MM.1S (cell line): Measurements from ENCODE around the gene MKNK1.

Experiments used
- DNase-seq: peaks from one replicate; pipeline ENCODE4 v3.0.0-alpha.2; 2015
- H2AFZ ChIP-seq: fragments of 300-600 bp; sonication (generic); 2 replicates; pipeline ENCODE4 v1.6.0; 2016; ENCODE audit warnings: antibody characterized with exemption, low read length
- H3F3A ChIP-seq: fragments of 300-600 bp; sonication (generic); 2 replicates; pipeline ENCODE4 v1.6.1; 2016; ENCODE audit warnings: mild to moderate bottlenecking, antibody characterized with exemption, low read length, moderate library complexity, mixed read lengths; ENCODE audit not compliant: insufficient read depth
- H3K27ac ChIP-seq: fragments of 300-600 bp; sonication (generic); 2 replicates; pipeline ENCODE4 v1.5.1; 2016; ENCODE audit warnings: mild to moderate bottlenecking, low read length
- H3K27me3 ChIP-seq: fragments of 300-600 bp; sonication (generic); replicated peaks from 2 replicates; pipeline ENCODE4 v1.6.0; 2016; ENCODE audit warnings: low read length; ENCODE audit not compliant: insufficient read depth
- H3K36me3 ChIP-seq: fragments of 300-600 bp; sonication (generic); replicated peaks from 2 replicates; pipeline ENCODE4 v1.6.1; 2016; ENCODE audit warnings: mild to moderate bottlenecking, low read length, mixed read lengths; ENCODE audit not compliant: insufficient read depth
- H3K4me1 ChIP-seq: fragments of 300-600 bp; sonication (generic); 2 replicates; pipeline ENCODE4 v1.6.1; 2016; ENCODE audit warnings: low read length, mixed read lengths
- H3K4me2 ChIP-seq: fragments of 300-600 bp; sonication (generic); 2 replicates; pipeline ENCODE4 v1.6.0; 2016; ENCODE audit warnings: low read depth, low read length
- H3K4me3 ChIP-seq: fragments of 300-600 bp; sonication (generic); 2 replicates; pipeline ENCODE4 v1.5.1; 2016; ENCODE audit warnings: low read length, mixed read lengths
- H3K79me2 ChIP-seq: fragments of 300-600 bp; sonication (generic); 2 replicates; pipeline ENCODE4 v1.6.1; 2016; ENCODE audit warnings: mixed run types, low read length, mixed read lengths
- H3K9ac ChIP-seq: fragments of 300-600 bp; sonication (generic); 2 replicates; pipeline ENCODE4 v1.6.1; 2016; ENCODE audit warnings: low read length, mixed read lengths
- H3K9me2 ChIP-seq: fragments of 300-600 bp; sonication (generic); replicated peaks from 2 replicates; pipeline ENCODE4 v1.6.1; 2016; ENCODE audit warnings: mild to moderate bottlenecking, low read length, mixed read lengths; ENCODE audit not compliant: insufficient read depth
- H3K9me3 ChIP-seq: fragments of 300-600 bp; sonication (generic); replicated peaks from 2 replicates; pipeline ENCODE4 v1.6.1; 2016; ENCODE audit warnings: mild to moderate bottlenecking, low read length, mixed read lengths; ENCODE audit not compliant: insufficient read depth
- H4K20me1 ChIP-seq: fragments of 300-600 bp; sonication (generic); 2 replicates; pipeline ENCODE4 v1.6.1; 2016; ENCODE audit warnings: mild to moderate bottlenecking, low read length, moderate library complexity, mixed read lengths; ENCODE audit not compliant: insufficient read depth
- CTCF ChIP-seq: fragments of 300-600 bp; sonication (generic); IDR thresholded peaks from 2 replicates; pipeline ENCODE4 v1.5.1; 2016; ENCODE audit warnings: antibody characterized with exemption, low read length, mixed read lengths
- EZH2 ChIP-seq: fragments of 300-600 bp; sonication (generic); optimal IDR thresholded peaks from 2 replicates; pipeline ENCODE3; 2017; ENCODE audit warnings: low read depth, mild to moderate bottlenecking, antibody characterized with exemption, low read length, mixed read lengths
- EZH2phosphoT487 ChIP-seq: fragments of 300-600 bp; sonication (generic); IDR thresholded peaks from 2 replicates; pipeline ENCODE4 v1.6.1; 2018; ENCODE audit warnings: antibody characterized with exemption, low read length

Gene MKNK1

GRCh38 chr1:46643368-46643775 lies 39.3 kb upstream of the MKNK1 start:
- no peak overlapping the region for H3K4me3 ChIP-seq
- H2AFZ ChIP-seq: no peak overlapping the region
- no peaks in the 10 kb centered on the region for H3K9me2 ChIP-seq
- no peak for DNase-seq
- H3K9ac ChIP-seq: no peak overlapping the region
- H3K27ac ChIP-seq: no peak overlapping the region
- no peaks in the 10 kb centered on the region for H3F3A ChIP-seq
- no peak overlapping the region for H3K4me2 ChIP-seq
- H3K9me3 ChIP-seq: no peaks in the 10 kb centered on the region
- no peaks in the 10 kb centered on the region for H4K20me1 ChIP-seq
- H3K4me1 ChIP-seq: no peaks in the 10 kb centered on the region
- no peaks in the 10 kb centered on the region for H3K27me3 ChIP-seq
- H3K36me3 ChIP-seq: no peaks in the 10 kb centered on the region
- TF ChIP-seq EZH2: no peak
- no peak for TF ChIP-seq CTCF
- no peak for TF ChIP-seq EZH2phosphoT487
- H3K79me2 ChIP-seq: no peaks in the 10 kb centered on the region

DNA sequence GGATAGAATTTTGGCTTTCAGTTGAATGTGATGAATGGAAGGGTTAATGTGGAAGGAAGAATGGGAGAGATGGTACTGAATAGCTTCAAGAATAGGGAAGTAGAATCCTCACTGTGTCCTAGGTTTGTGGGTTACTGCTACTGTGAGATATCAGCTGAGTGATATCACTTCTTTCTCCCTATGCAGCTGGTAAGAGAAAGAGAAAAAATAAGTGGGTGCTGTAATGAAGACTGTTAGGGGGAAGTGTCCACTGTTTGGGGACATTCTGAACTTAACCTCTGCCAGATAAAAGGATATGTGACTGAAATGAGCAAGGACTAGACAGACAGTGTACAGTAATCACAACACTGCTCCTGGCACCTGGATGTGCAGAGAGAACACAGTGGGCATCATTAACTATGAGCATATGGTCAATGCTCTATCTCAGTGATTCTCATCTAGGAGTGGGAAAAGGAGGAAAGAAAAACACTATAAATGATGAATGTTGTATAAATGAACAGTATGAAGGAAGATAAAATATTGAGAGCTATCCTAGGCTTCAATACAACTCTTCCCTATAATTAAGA lies 38.1 kb upstream of the MKNK1 start:
- Histone ChIP-seq H3K4me1 (no peaks in the 10 kb centered on the region), H3K27me3 (no peaks in the 10 kb centered on the region), H3K4me2 (no peak overlapping the region), H2AFZ (no peak overlapping the region), H3K4me3 (no peak overlapping the region), H3K27ac (no peak overlapping the region), H3K36me3 (no peaks in the 10 kb centered on the region), H4K20me1 (no peaks in the 10 kb centered on the region), H3K9ac (no peak overlapping the region), H3F3A (no peaks in the 10 kb centered on the region), H3K9me3 (no peaks in the 10 kb centered on the region), H3K9me2 (no peaks in the 10 kb centered on the region), H3K79me2 (no peaks in the 10 kb centered on the region)
- TF ChIP-seq EZH2 (no peak), CTCF (no peak), EZH2phosphoT487 (no peak)
- DNase-seq: no peak

- no peaks in the 10 kb centered on the region for H4K20me1 ChIP-seq
- H3K4me3 ChIP-seq: no peak overlapping the region
- H3K9ac ChIP-seq: no peak overlapping the region
- H3K36me3 ChIP-seq: no peaks in the 10 kb centered on the region
- H3K9me2 ChIP-seq: no peaks in the 10 kb centered on the region
- TF ChIP-seq CTCF (no peak), EZH2phosphoT487 (no peak), EZH2 (no peak)
- H3K27me3 ChIP-seq: no peaks in the 10 kb centered on the region
- H3K27ac ChIP-seq: no peak overlapping the region
- H3K79me2 ChIP-seq: no peaks in the 10 kb centered on the region
- no peak overlapping the region for H2AFZ ChIP-seq
- H3F3A ChIP-seq: no peaks in the 10 kb centered on the region
- no peak overlapping the region for H3K4me2 ChIP-seq
- no peaks in the 10 kb centered on the region for H3K4me1 ChIP-seq
- no peak for DNase-seq
- H3K9me3 ChIP-seq: no peaks in the 10 kb centered on the region
Observed at GRCh38 chr1:46639547-46639946, 35.5 kb upstream of the MKNK1 start.
